HEK293T (cell line): ENCODE data around the gene IPO4.

Experiments used
- CTCF ChIA-PET: fragments of 350-600 bp; formaldehyde crosslinking; extraction: SDS; loops from one replicate; lab custom pipeline; 2021; ENCODE audit warnings: antibody characterized with exemption, inconsistent platforms; lab: Yijun Ruan, JAX
- POLR2A ChIA-PET: fragments of 350-600 bp; formaldehyde crosslinking; extraction: SDS; loops from one replicate; lab custom pipeline; 2020; ENCODE audit warnings: antibody characterized with exemption, inconsistent platforms; lab: Yijun Ruan, JAX
- DNase-seq: peaks from one replicate; pipeline ENCODE4 v3.0.0; 2012; ENCODE audit warnings: mixed read lengths; ENCODE audit errors: extremely low spot score
- ARNT ChIP-seq: fragments of 450-650 bp; IDR thresholded peaks from 2 replicates; pipeline ENCODE4 v1.6.1; 2017; ENCODE audit warnings: mild to moderate bottlenecking
- BHLHE40 ChIP-seq: fragments of 450-650 bp; IDR thresholded peaks from 2 replicates; pipeline ENCODE4 v1.6.1; 2016; ENCODE audit warnings: mild to moderate bottlenecking, moderate library complexity, borderline replicate concordance
- CTBP1 ChIP-seq: fragments of 450-650 bp; IDR thresholded peaks from 2 replicates; pipeline ENCODE4 v1.6.1; 2016; ENCODE audit warnings: borderline replicate concordance
- ELF4 ChIP-seq: fragments of 450-650 bp; IDR thresholded peaks from 2 replicates; pipeline ENCODE4 v1.6.1; 2017; ENCODE audit warnings: antibody characterized with exemption
- FOXA1 ChIP-seq: fragments of 450-650 bp; IDR thresholded peaks from 2 replicates; pipeline ENCODE4 v1.6.1; 2016; ENCODE audit warnings: mild to moderate bottlenecking
- FOXK2 ChIP-seq: fragments of 450-650 bp; IDR thresholded peaks from 2 replicates; pipeline ENCODE4 v1.6.1; 2016; ENCODE audit warnings: mild to moderate bottlenecking
- FOXM1 ChIP-seq: fragments of 450-650 bp; IDR thresholded peaks from 2 replicates; pipeline ENCODE4 v1.6.1; 2017; ENCODE audit warnings: mild to moderate bottlenecking, borderline replicate concordance
- HDGF ChIP-seq: fragments of 450-650 bp; IDR thresholded peaks from 2 replicates; pipeline ENCODE4 v1.6.1; 2017; ENCODE audit warnings: antibody characterized with exemption, borderline replicate concordance
- L3MBTL2 ChIP-seq: fragments of 450-650 bp; conservative IDR thresholded peaks from 2 replicates; pipeline ENCODE4 v1.6.1; 2016; ENCODE audit warnings: mild to moderate bottlenecking
- LEF1 ChIP-seq: fragments of 450-650 bp; IDR thresholded peaks from 2 replicates; pipeline ENCODE4 v1.6.1; 2017; ENCODE audit warnings: mild to moderate bottlenecking, borderline replicate concordance
- NFRKB ChIP-seq: fragments of 450-650 bp; IDR thresholded peaks from 2 replicates; pipeline ENCODE4 v1.6.1; 2016; ENCODE audit warnings: mild to moderate bottlenecking, moderate library complexity
- SP1 ChIP-seq: fragments of 450-650 bp; IDR thresholded peaks from 2 replicates; pipeline ENCODE4 v1.6.1; 2017
- SUZ12 ChIP-seq: fragments of 450-650 bp; IDR thresholded peaks from 2 replicates; pipeline ENCODE4 v1.6.1; 2016; ENCODE audit warnings: mild to moderate bottlenecking
- TARDBP ChIP-seq: fragments of 450-650 bp; IDR thresholded peaks from 2 replicates; pipeline ENCODE4 v1.6.1; 2016
- ZNF384 ChIP-seq: fragments of 450-650 bp; IDR thresholded peaks from 2 replicates; pipeline ENCODE4 v1.6.1; 2016
- TF ChIP-seq, protein P1 (sequence below): fragments of 450-650 bp; IDR thresholded peaks from 2 replicates; pipeline ENCODE4 v1.6.1; 2016

IPO4 gene

DNA sequence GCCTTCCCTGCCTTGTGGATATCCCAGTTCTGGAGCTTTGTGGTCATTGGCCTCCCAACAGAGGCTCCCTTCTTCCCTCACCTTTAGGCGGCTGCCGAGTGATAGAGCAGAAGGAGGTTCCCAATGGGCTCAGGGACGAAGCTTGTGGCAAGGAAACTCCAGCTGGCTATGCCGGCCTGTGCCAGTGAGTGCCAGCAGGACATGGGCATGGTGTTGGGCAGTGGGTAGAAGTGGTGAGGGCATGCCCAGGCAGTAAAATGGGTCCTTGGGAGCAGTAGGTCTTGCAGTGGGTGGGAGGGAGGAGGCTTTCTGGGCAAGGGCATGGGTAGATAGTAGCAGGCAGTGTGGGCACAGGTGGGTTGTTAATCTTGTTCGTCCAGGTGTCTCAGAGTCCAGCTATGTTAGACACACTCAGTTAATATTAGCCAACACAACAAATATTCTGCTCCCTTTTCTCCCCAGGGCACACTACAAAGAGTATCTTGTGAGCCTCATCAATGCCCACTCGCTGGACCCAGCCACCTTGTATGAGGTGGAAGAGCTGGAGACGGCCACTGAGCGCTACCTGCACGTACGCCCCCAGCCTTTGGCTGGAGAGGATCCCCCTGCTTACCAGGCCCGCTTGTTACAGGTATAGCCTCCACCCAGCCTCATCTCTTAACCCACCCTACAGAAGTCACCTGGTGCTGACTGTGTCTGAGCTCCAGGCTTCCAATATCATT is 28.7 kb downstream of the IPO4 start:
- CTCF ChIA-PET, result interaction anchor here (0.9 to 2.3 kb wide), 10 partner anchors 10 to 147 kb away, joined by 3 to 24 read pairs (median 6); partner anchors contain the start of genes PSME1, PSME2, RNF31 and TM9SF1
- DNase-seq, result no peak
- TF ChIP-seq, protein P1, sequence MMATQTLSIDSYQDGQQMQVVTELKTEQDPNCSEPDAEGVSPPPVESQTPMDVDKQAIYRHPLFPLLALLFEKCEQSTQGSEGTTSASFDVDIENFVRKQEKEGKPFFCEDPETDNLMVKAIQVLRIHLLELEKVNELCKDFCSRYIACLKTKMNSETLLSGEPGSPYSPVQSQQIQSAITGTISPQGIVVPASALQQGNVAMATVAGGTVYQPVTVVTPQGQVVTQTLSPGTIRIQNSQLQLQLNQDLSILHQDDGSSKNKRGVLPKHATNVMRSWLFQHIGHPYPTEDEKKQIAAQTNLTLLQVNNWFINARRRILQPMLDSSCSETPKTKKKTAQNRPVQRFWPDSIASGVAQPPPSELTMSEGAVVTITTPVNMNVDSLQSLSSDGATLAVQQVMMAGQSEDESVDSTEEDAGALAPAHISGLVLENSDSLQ, result no peak
- TF ChIP-seq ARNT, result no peak
- no peak for TF ChIP-seq NFRKB
- no peak for TF ChIP-seq ZNF384
- TF ChIP-seq SUZ12, result no peak
- no peak for TF ChIP-seq ELF4
- TF ChIP-seq FOXA1, result no peak
- no peak for TF ChIP-seq FOXM1
- TF ChIP-seq TARDBP, result no peak
- no peak for TF ChIP-seq FOXK2
- TF ChIP-seq LEF1, result no peak
- POLR2A ChIA-PET, result interaction anchor here (0.5 to 2.9 kb wide), 12 partner anchors 9 to 853 kb away, joined by 3 to 26 read pairs (median 7); partner anchors contain the start of genes BCL2L2, CHMP4A, EMC9 and IPO4

DNA sequence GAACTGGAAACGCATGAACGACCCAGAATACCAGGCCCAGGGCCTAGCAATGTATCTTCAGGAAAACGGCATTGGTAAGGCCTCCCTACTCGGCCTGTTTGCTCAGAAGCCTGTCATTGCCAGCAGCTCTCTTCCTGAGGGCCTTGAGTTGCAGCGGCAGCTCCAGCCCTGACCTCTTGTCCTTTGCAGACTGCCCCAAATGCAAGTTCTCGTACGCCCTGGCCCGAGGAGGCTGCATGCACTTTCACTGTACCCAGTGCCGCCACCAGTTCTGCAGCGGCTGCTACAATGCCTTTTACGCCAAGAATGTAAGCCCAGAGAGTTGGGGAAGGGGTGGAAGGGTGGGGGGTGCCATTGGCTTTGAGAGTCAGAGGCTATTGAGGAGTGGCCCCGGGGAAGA is 31.3 kb downstream of the IPO4 start:
- ChIA-PET POLR2A (interaction anchor here (0.8 to 1.7 kb wide), 2 partner anchors 11 to 16 kb away, joined by 3 to 7 read pairs; partner anchors contain the start of genes EMC9 and PSME2), CTCF (no interaction called here)
- TF ChIP-seq, protein P1, result no peak
- TF ChIP-seq FOXK2 (no peak), ELF4 (no peak), L3MBTL2 (no peak), NFRKB (no peak), FOXM1 (no peak), ZNF384 (no peak), LEF1 (no peak), TARDBP (no peak), BHLHE40 (no peak), SP1 (no peak), CTBP1 (no peak)
- DNase-seq, result no peak

DNA sequence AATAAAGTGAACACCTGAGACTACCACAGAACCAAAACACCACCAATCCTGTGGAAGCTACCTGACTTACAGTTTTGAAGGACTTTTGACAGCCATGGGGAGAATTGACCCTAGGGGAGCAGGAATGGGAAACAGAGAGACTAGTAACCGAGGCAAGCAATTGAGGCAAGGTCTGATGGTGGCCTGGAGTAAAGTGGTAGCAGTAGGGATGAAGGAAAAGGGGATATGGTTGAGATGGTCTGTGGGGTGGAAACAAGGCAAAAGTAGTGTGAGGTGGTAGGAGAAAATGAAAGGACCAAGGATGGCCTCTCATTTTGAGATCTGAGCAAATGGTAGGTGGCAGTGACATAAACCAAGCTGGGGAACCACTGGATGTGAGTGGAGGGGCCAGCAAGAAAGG is 31.8 kb downstream of the IPO4 start:
- ChIA-PET POLR2A (interaction anchor here (0.8 to 1.7 kb wide), 2 partner anchors 10 to 15 kb away, joined by 3 to 7 read pairs; partner anchors contain the start of genes EMC9 and PSME2), CTCF (no interaction called here)
- DNase-seq, result no peak
- TF ChIP-seq, protein P1, result no peak

DNA sequence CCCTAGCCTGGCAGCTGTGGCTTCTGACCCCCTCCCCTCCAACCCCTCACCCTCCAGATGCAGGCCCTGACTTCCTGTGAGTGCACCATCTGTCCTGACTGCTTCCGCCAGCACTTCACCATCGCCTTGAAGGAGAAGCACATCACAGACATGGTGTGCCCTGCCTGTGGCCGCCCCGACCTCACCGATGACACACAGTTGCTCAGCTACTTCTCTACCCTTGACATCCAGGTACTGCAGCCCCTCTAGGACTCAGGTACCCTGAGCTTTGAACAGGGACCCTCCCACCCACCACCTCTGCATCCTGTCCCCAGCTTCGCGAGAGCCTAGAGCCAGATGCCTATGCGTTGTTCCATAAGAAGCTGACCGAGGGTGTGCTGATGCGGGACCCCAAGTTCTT is 33.5 kb downstream of the IPO4 start:
- TF ChIP-seq ZNF384 (no peak), BHLHE40 (no peak), CTBP1 (no peak), HDGF (no peak), L3MBTL2 (no peak), NFRKB (no peak), LEF1 (no peak), ARNT (no peak), FOXA1 (no peak), SP1 (no peak), FOXM1 (no peak)
- TF ChIP-seq, protein P1, result no peak
- no peak for DNase-seq
- ChIA-PET POLR2A (interaction anchor here (0.8 to 2.0 kb wide), 4 partner anchors 8 to 40 kb away, joined by 4 to 9 read pairs (median 6); partner anchors contain the start of genes DCAF11, EMC9, NRL and PSME2), CTCF (interaction anchor here (1.0 kb wide), 1 partner anchor 97 kb away, joined by 3 read pairs; no protein-coding TSS in a partner anchor)

DNA sequence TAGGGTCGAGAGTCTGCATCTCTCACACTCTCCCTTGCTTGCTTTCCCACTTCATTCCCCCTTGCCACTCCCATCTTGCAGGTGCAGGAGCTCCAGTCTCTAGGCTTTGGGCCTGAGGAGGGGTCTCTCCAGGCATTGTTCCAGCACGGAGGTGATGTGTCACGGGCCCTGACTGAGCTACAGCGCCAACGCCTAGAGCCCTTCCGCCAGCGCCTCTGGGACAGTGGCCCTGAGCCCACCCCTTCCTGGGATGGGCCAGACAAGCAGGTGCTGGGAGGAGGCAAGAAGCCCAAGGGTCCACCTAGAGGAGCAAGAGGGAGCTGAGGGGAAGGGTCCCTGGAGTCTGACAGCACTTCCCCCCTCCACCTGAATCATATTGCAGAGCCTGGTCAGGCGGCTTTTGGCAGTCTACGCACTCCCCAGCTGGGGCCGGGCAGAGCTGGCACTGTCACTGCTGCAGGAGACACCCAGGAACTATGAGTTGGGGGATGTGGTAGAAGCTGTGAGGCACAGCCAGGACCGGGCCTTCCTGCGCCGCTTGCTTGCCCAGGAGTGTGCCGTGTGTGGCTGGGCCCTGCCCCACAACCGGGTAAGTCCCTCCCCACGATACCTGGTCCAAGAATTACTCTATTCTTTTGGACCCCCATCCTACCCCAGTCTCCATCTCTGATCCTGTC is 37.1 kb downstream of the IPO4 start:
- no peak for DNase-seq
- POLR2A ChIA-PET, result interaction anchor here (1.3 to 2.9 kb wide), 3 partner anchors 9 to 16 kb away, joined by 6 to 13 read pairs (median 8); partner anchors contain the start of genes EMC9, IRF9 and PSME1
- no peak for TF ChIP-seq SUZ12
- no peak for TF ChIP-seq FOXA1
- TF ChIP-seq ARNT, result no peak
- no peak for TF ChIP-seq FOXK2
- no peak for TF ChIP-seq FOXM1
- CTCF ChIA-PET, result interaction anchor here (3.9 kb wide), 1 partner anchor 9 kb away, joined by 24 read pairs; the partner anchor contains the start of gene IRF9
